NCI-H2196 treated with DMSO at 0.1 percent for 48 hours (cell line): ENCODE measurements around the gene TMCO6.
"Not testable (repeated sequence)": the region's sequence is repeated elsewhere in the genome, so short reads cannot be mapped to it uniquely, and the experiment has no call there.

Source experiments
- DNase-seq: peaks from one replicate; lab custom pipeline; 2025; ENCODE audit not compliant: unreplicated experiment; lab: John Stamatoyannopoulos, UW

The TMCO6 gene

GRCh38 chr5:140639148-140639981 is at the start of gene TMCO6:
TMCO6 (plus strand) TSS chr5:140639451; CDS start chr5:140639528, 77 bp downstream.
- peak; percentile 95 for DNase-seq

- no peak for DNase-seq
Observed at GRCh38 chr5:140590861-140591260, 48.4 kb upstream of the TMCO6 start.

DNA sequence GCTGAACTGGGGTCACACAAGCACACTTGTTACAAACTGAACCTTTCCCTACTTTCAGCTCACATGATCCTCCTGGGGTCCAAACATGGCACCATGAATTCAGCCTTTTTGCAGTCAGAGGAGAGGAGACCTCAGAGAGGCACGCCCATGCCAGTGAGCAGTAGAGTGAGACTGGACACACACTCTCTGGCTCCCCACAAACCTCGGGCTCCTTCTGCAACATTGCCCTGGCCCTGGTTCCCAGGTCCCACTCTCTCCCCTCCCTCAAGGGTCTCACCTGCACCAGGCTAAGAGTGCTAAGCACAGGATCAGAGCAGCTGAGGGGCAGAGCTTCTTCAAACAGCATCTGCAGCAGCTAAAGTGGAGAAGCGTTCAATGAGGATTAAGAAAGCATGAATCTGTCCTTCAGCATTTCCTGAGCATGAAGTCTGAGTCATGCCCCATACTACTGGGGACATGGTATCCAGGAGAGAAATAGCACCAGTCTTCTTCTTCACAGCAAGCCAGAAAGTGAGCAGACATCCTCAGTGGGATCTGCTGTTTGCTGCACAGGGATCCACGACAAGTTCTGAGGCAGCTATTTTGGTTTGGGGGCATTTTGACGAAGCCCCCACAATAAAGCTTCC is 47.4 kb upstream of the TMCO6 start:
- no peak for DNase-seq

GRCh38 chr5:140593070-140593469 is 46.2 kb upstream of the TMCO6 start:
- not testable (repeated sequence) for DNase-seq

DNA sequence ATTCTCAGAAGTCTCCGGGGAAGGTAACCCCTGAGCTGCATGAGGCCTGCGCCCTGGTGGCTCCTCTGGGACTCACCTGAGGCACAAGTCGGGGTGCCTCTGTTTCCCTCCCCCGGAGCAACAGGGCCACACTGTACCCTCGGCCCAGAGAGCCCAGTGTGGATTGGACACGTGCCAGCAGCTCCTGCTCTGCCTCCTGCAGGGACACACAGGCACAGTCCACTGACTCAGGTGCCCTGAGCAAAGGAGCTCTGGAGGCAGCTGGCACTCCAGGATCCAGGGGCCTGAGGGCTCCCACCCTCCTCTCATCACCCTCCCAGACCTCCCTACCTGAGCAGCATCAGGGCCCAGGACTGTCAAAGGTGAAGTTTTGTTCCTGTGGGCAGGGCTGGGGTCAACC is 45.1 kb upstream of the TMCO6 start:
- no peak for DNase-seq

GRCh38 chr5:140595538-140596300 is 43.5 kb upstream of the TMCO6 start:
- no peak for DNase-seq

DNA sequence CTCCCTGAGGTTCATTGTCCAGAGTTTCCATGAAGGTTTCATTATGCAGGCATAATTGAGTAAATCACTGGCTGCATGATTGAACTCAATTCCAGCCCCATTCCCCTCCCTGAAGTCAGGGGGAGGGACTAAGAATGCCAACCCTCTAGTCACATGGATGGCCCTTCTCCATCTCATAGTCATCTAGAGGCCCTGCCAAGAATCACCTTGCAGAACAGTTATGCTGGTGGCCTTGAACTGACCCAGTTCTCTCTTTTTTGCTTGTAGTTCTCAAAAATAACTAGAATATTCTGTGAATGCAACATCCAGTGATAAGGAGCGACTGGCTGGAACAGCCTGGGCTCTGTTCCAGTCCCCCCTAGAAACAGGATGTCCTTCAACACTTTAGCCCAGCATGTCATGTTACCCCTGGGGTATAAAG is 42.9 kb upstream of the TMCO6 start:
- DNase-seq: no peak

GRCh38 chr5:140598836-140599235 is 40.4 kb upstream of the TMCO6 start:
- DNase-seq: no peak

DNA sequence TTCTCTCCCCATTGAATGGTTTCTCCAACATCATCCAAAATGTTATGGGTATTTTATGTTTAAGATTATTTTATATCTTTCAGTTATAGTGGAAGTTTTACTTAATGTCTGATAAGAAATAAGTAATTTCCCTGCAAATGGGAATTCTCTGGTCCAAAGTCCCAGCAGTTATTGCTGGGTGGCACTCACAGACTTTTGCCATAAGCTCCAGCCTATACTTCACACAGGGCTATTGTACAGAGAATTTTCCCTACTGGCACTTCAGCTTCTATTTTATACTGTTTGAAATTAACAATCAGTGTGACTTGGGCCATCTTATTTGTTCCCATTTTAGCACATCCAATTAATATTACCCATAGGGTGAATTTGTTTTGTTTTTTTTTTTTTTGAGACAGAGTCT is 39.2 kb upstream of the TMCO6 start:
- DNase-seq: no peak

DNA sequence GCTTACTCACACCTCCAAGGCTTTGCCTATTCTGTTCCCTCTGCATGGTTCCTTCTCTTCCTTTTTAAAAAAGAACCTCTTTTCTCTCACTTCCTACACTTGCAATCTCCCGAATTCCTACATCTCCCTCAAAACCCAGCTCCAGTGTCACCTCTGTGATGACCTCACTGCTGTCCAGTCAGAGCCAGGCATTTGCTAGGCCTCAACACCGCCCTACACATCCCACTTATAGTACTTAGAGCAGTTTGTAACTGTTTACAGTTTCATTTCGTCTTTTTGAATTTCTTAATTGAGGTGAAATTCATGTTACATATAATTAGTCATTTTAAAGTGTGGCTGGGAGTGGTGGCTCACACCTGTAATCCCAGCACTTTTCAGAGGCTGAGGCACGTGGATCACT is 37.1 kb upstream of the TMCO6 start:
- DNase-seq: no peak

GRCh38 chr5:140603446-140603698 is 35.9 kb upstream of the TMCO6 start:
- DNase-seq: not testable (repeated sequence)

GRCh38 chr5:140603734-140604133 is 35.5 kb upstream of the TMCO6 start:
- DNase-seq: no peak

GRCh38 chr5:140605879-140606278 is 33.4 kb upstream of the TMCO6 start:
- DNase-seq: no peak

DNA sequence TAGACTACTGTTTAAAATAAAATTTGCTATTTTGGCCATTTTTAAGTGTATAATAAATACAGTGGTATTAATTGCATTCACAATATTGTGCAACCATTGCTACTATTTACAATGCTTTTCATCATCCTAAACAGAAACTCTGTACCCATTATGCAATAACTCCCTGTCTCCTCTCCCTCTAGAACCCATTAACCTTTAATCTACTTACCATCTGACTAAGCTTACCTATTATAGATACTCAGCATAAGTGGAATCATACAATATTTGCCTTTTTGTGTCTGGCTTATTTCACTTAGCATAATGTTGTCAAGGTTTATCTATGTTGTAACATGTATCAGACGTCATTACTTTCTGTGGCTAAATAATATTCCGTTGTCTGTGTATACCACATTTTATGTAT is 32.2 kb upstream of the TMCO6 start:
- no peak for DNase-seq

DNA sequence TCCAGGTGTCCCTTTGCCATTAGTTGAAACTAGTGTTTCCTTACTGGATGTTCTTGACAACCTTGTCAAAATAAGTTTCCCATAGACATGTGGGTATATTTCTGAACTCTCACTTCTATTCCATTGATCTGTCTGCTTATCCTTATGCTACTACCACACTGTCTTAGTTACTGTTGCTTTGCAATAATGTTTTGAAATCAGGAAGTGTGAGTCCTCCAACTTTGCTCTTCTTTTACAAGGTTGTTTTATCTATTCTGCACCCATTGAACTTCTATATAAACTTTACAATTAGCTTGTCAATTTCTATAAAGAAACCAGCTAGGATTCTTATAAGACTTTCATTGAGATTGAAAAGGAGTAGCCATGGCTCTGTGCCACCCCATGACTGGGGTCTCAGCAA is 30.5 kb upstream of the TMCO6 start:
- no peak for DNase-seq

GRCh38 chr5:140609126-140609525 is 30.1 kb upstream of the TMCO6 start:
- no peak for DNase-seq

GRCh38 chr5:140611020-140611521 is 28.2 kb upstream of the TMCO6 start:
- DNase-seq: no peak

DNA sequence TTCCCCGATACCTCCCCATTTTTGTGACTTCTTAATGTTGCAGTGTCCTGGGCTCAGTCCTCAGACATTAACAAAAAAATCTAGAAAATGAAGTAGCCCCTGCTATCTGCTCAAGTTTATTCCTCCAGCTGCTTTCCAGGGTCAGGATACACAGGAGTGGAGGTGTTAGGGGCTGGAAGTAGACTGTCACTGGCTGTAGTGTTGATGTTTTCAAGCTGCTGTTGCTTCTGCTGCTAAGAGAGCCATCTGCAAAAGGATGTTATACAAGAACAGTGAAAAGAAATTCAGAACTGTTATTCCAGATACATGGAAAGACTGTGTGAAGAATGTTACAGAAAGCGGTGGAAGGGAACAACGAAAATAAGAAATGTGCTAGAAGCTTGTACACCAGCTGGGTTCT is 16.9 kb upstream of the TMCO6 start:
- no peak for DNase-seq

GRCh38 chr5:140623061-140623460 is 16.2 kb upstream of the TMCO6 start:
- DNase-seq: not testable (repeated sequence)

- DNase-seq: not testable (repeated sequence)
Observed at GRCh38 chr5:140624886-140625285, 14.4 kb upstream of the TMCO6 start.

DNA sequence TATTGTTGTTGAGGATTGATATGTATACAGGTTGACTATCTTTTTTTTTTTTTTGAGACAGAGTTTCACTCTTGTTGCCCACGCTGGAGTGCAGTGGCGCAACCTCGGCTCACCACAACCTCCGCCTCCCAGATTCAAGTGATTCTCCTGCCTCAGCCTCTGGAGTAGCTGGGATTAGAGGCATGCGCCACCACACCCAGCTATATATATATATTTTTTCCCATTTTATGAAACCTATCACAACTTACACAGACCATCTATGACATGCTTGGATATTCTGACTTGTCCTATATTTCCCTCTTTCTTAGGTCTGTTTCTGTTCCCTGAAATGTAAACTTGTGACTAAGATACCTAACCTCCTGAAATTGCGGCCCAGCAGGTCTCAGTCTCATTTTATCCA is 11.3 kb upstream of the TMCO6 start:
- DNase-seq: no peak

DNA sequence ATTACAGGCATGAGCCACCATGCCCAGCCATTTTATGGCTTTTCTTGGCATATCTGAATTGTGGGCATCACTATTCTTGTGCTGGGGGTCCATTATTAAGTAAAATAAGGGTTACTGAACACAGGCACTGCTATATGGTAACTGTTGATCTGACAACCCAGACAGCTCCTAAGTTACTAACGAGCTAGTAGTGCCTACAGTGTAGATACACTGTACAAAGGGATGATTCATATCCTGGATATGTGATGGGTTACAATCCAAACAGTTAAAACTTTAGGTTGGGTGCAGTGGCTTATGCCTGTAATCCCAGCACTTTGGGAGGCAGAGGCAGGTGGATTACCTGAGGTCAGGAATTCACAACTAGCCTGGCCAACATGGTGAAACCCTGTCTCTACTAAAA is 10.5 kb upstream of the TMCO6 start:
- no peak for DNase-seq
